ENCODE results near the gene SDK1. TPM values are rescaled to one million over a fixed set of nuclear protein-coding genes. Genes with fewer than 3 reads are reported as not detected.

Gene SDK1
- total and polyA plus RNA-seq, 2 donors (not counting 3 experiments of a cell fraction or from before 2014, with no cell fraction given), result 1.6 to 3.9 TPM

- no peak overlapping the region for H3K27ac ChIP-seq (ENCODE audit: insufficient read depth, low read depth, low read length)
- dilution Hi-C loops (cut with MboI; ENCODE audit: extremely low pct_ligation_motif_present, low sequenced_read_pairs) (no loop called here), intact Hi-C loops (cut with micrococcal nuclease) (no loop called here)
- H3K4me3 ChIP-seq (replicated peaks in 1 of 3; ENCODE audit: insufficient read depth in 1 of 3, low read depth in 1 of 3, low read length in 3 of 3), result no peak overlapping the region
- ChIA-PET CTCF (no interaction called here), POLR2A (no interaction called here)
- no peak overlapping the region for H3K9ac ChIP-seq (replicated peaks; ENCODE audit: extremely low read depth, insufficient read depth, low read length)
- no peaks in the 10 kb centered on the region for H4K20me1 ChIP-seq (replicated peaks; ENCODE audit: control insufficient read depth, extremely low read depth, insufficient read depth, low read length)
- no peaks in the 10 kb centered on the region for H3K9me1 ChIP-seq (replicated peaks; ENCODE audit: control insufficient read depth, extremely low read depth, insufficient read depth, low read length)
- no peak for TF ChIP-seq CTCF (IDR thresholded peaks at IDR 0.05; ENCODE audit: extremely low read depth in 1 of 2, insufficient read depth in 1 of 2, low read depth in 1 of 2, low read length in 2 of 2)
- TF ChIP-seq EZH2 (IDR thresholded peaks at IDR 0.05; ENCODE audit: borderline replicate concordance, low read depth, low read length, severe bottlenecking), result no peak
- H2AFZ ChIP-seq (ENCODE audit: low read depth, low read length), result no peak overlapping the region
- H3K27me3 ChIP-seq (ENCODE audit: control insufficient read depth in 2 of 2, insufficient read depth in 2 of 2, low read length in 2 of 2), result no peaks in the 10 kb centered on the region
- no peaks in the 10 kb centered on the region for H3K4me1 ChIP-seq (ENCODE audit: control insufficient read depth, extremely low read depth, insufficient read depth, low read length)
- no peaks in the 10 kb centered on the region for H3K36me3 ChIP-seq (ENCODE audit: control insufficient read depth in 2 of 2, extremely low read depth in 1 of 2, insufficient read depth in 2 of 2, low read length in 2 of 2)
- FAIRE-seq (no peak), DNase-seq (ENCODE audit: low read depth, low spot score) (no peak)
- no peak overlapping the region for H3K4me2 ChIP-seq (ENCODE audit: insufficient read depth, low read length)
- H3K79me2 ChIP-seq (ENCODE audit: control insufficient read depth, insufficient read depth, low read length), result no peaks in the 10 kb centered on the region
- H3K9me3 ChIP-seq (replicated peaks; ENCODE audit: control insufficient read depth, insufficient read depth, low read length), result no peaks in the 10 kb centered on the region
- BruUV-seq (replicated peaks), result no TSS peak
These were observed 46.3 kb upstream of the SDK1 start for GRCh38 chr7:3254718-3255117.

GRCh38 chr7:3259711-3260400 lies 41.2 kb upstream of the SDK1 start:
- ChIA-PET CTCF (interaction anchor here (1.3 kb wide), 1 partner anchor 19 kb away, joined by 4 read pairs; no protein-coding TSS in a partner anchor), POLR2A (no interaction called here)
- Histone ChIP-seq H3K9me3 (replicated peaks; ENCODE audit: control insufficient read depth, insufficient read depth, low read length) (no peaks in the 10 kb centered on the region), H3K4me1 (ENCODE audit: control insufficient read depth, extremely low read depth, insufficient read depth, low read length) (no peaks in the 10 kb centered on the region), H2AFZ (ENCODE audit: low read depth, low read length) (no peak overlapping the region), H3K4me2 (ENCODE audit: insufficient read depth, low read length) (no peak overlapping the region), H3K4me3 (replicated peaks in 1 of 3; ENCODE audit: insufficient read depth in 1 of 3, low read depth in 1 of 3, low read length in 3 of 3) (no peak overlapping the region), H3K27ac (ENCODE audit: insufficient read depth, low read depth, low read length) (no peak overlapping the region), H3K9me1 (replicated peaks; ENCODE audit: control insufficient read depth, extremely low read depth, insufficient read depth, low read length) (no peaks in the 10 kb centered on the region), H3K79me2 (ENCODE audit: control insufficient read depth, insufficient read depth, low read length) (no peaks in the 10 kb centered on the region), H3K9ac (replicated peaks; ENCODE audit: extremely low read depth, insufficient read depth, low read length) (no peak overlapping the region), H4K20me1 (replicated peaks; ENCODE audit: control insufficient read depth, extremely low read depth, insufficient read depth, low read length) (no peaks in the 10 kb centered on the region), H3K36me3 (ENCODE audit: control insufficient read depth in 2 of 2, extremely low read depth in 1 of 2, insufficient read depth in 2 of 2, low read length in 2 of 2) (no peaks in the 10 kb centered on the region), H3K27me3 (ENCODE audit: control insufficient read depth in 2 of 2, insufficient read depth in 2 of 2, low read length in 2 of 2) (peaks cover 0 to 1% of the 10 kb centered on the region in 2 experiments)
- DNase-seq (ENCODE audit: low read depth, low spot score) (no peak), FAIRE-seq (no peak)
- BruUV-seq (replicated peaks), result no TSS peak
- no peak for TF ChIP-seq MYC (IDR thresholded peaks at IDR 0.05; ENCODE audit: low read depth, low read length)
- TF ChIP-seq MAX (IDR thresholded peaks at IDR 0.05; ENCODE audit: insufficient read depth, insufficient read length), result no peak
- no peak for TF ChIP-seq JUN (IDR thresholded peaks at IDR 0.05; ENCODE audit: borderline replicate concordance, insufficient read depth, insufficient read length, low read depth)
- TF ChIP-seq EZH2 (IDR thresholded peaks at IDR 0.05; ENCODE audit: borderline replicate concordance, low read depth, low read length, severe bottlenecking), result no peak
- no peak for TF ChIP-seq POLR2A (IDR thresholded peaks at IDR 0.05; ENCODE audit: low read depth, low read length)
- no peak for TF ChIP-seq GATA2 (IDR thresholded peaks at IDR 0.05; ENCODE audit: insufficient read depth, insufficient read length, low read depth, low read length)
- TF ChIP-seq FOS (IDR thresholded peaks at IDR 0.05; ENCODE audit: borderline replicate concordance, insufficient read depth, low read length), result no peak
- no peak for TF ChIP-seq CTCF (IDR thresholded peaks at IDR 0.05; ENCODE audit: extremely low read depth in 1 of 2, insufficient read depth in 1 of 2, low read depth in 1 of 2, low read length in 2 of 2)
- TF ChIP-seq POLR2AphosphoS5 (IDR thresholded peaks at IDR 0.05; ENCODE audit: insufficient read depth, low read depth, low read length), result no peak
- intact Hi-C loops (cut with micrococcal nuclease) (no loop called here), dilution Hi-C loops (cut with MboI; ENCODE audit: extremely low pct_ligation_motif_present, low sequenced_read_pairs) (no loop called here)

All from endothelial cell of umbilical vein (primary cell).